IPS-18c (cell line): ENCODE measurements around the gene VIL1.

ENCODE experiments used
- H3K4me3 ChIP-seq: 2 replicates; pipeline ENCODE4 v1.7.0; 2013; ENCODE audit warnings: low read depth, mild to moderate bottlenecking, low read length, moderate library complexity; ENCODE audit not compliant: insufficient read depth
- H3K9me3 ChIP-seq: one replicate; pipeline ENCODE4 v1.6.1; 2013; ENCODE audit warnings: mild to moderate bottlenecking, low read length, moderate library complexity; ENCODE audit not compliant: control insufficient read depth, insufficient read depth

The VIL1 gene

GRCh38 chr2:218428846-218429558 lies 10.1 kb downstream of the VIL1 start:
- no peaks in the 10 kb centered on the region for H3K9me3 ChIP-seq
- H3K4me3 ChIP-seq = no peak overlapping the region

- Histone ChIP-seq H3K4me3 (no peak overlapping the region), H3K9me3 (peaks cover 3% of the 10 kb centered on the region)
Observed at GRCh38 chr2:218429911-218430692, 11.2 kb downstream of the VIL1 start.

GRCh38 chr2:218430721-218431120 lies 11.8 kb downstream of the VIL1 start:
- peaks cover 3% of the 10 kb centered on the region for H3K9me3 ChIP-seq
- H3K4me3 ChIP-seq = no peak overlapping the region

- Histone ChIP-seq H3K9me3 (peaks cover 3% of the 10 kb centered on the region), H3K4me3 (no peak overlapping the region)
Observed at GRCh38 chr2:218431878-218432277, 13.0 kb downstream of the VIL1 start.

- H3K4me3 ChIP-seq = no peak overlapping the region
Observed at GRCh38 chr2:218432676-218433365, 13.9 kb downstream of the VIL1 start.

GRCh38 chr2:218434456-218434855 lies 15.5 kb downstream of the VIL1 start:
- no peak overlapping the region for H3K4me3 ChIP-seq
- peaks cover 3% of the 10 kb centered on the region for H3K9me3 ChIP-seq

More at GRCh38 chr2:218432676-218433365, 13.9 kb downstream of the VIL1 start:
- peaks cover 3% of the 10 kb centered on the region for H3K9me3 ChIP-seq

- H3K4me3 ChIP-seq = no peak overlapping the region
- peaks cover 3% of the 10 kb centered on the region for H3K9me3 ChIP-seq
Observed at GRCh38 chr2:218435003-218435982, 16.4 kb downstream of the VIL1 start.

GRCh38 chr2:218436992-218437391 lies 18.1 kb downstream of the VIL1 start:
- Histone ChIP-seq H3K9me3 (peaks cover 3% of the 10 kb centered on the region), H3K4me3 (no peak overlapping the region)

- peaks cover 3% of the 10 kb centered on the region for H3K9me3 ChIP-seq
- H3K4me3 ChIP-seq = no peak overlapping the region
Observed at GRCh38 chr2:218437969-218438368, 19.0 kb downstream of the VIL1 start.

- Histone ChIP-seq H3K4me3 (no peak overlapping the region), H3K9me3 (peaks cover 3% of the 10 kb centered on the region)
Observed at GRCh38 chr2:218438596-218438995, 19.7 kb downstream of the VIL1 start.

- no peak overlapping the region for H3K4me3 ChIP-seq
- H3K9me3 ChIP-seq = no peaks in the 10 kb centered on the region
Observed at GRCh38 chr2:218444692-218445357, 25.9 kb downstream of the VIL1 start.

GRCh38 chr2:218445602-218446001 lies 26.7 kb downstream of the VIL1 start:
- no peak overlapping the region for H3K4me3 ChIP-seq
- no peaks in the 10 kb centered on the region for H3K9me3 ChIP-seq

- H3K4me3 ChIP-seq = no peak overlapping the region
Observed at GRCh38 chr2:218446547-218446946, 27.6 kb downstream of the VIL1 start.

GRCh38 chr2:218447072-218447471 lies 28.1 kb downstream of the VIL1 start:
- H3K4me3 ChIP-seq = no peak overlapping the region
- no peaks in the 10 kb centered on the region for H3K9me3 ChIP-seq

More at GRCh38 chr2:218446547-218446946, 27.6 kb downstream of the VIL1 start:
- H3K9me3 ChIP-seq = no peaks in the 10 kb centered on the region

GRCh38 chr2:218448934-218449333 lies 30.0 kb downstream of the VIL1 start:
- no peak overlapping the region for H3K4me3 ChIP-seq
- no peaks in the 10 kb centered on the region for H3K9me3 ChIP-seq

GRCh38 chr2:218452079-218452478 lies 33.2 kb downstream of the VIL1 start:
- no peak overlapping the region for H3K4me3 ChIP-seq
- no peaks in the 10 kb centered on the region for H3K9me3 ChIP-seq
